HCT116 (cell line): ENCODE measurements around the gene POMGNT1. TPM values are rescaled to one million over a fixed set of nuclear protein-coding genes. Genes with fewer than 3 reads are reported as not detected.

Experiments used
- ATAC-seq: fragments of 200-7000 bp; cut with Tn5 transposase; 2 replicates; pipeline ENCODE4 v1.9.1; 2020; ENCODE audit warnings: mild to moderate bottlenecking, moderate library complexity
- BruUV-seq: library from RNA; stranded (reverse); fragments of 400-500 nt; replicated peaks from 2 replicates; lab custom pipeline; 2021; lab: Mats Ljungman, UMichigan
- CTCF ChIA-PET: fragments of 300-600 bp; sonication (Branson Sonifier 250); formaldehyde crosslinking; loops from one replicate; lab custom pipeline; 2021; ENCODE audit warnings: antibody characterized with exemption; lab: Charles Lee
- POLR2A ChIA-PET: fragments of 300-600, 350-600 bp; sonication (Branson Sonifier 250); formaldehyde crosslinking; loops from one replicate; lab custom pipeline; 2021; ENCODE audit warnings: antibody characterized with exemption; lab: Charles Lee
- RAD21 ChIA-PET, 2 experiments: fragments of 300-600 bp; sonication (Branson Sonifier 250); formaldehyde crosslinking; loops; one replicate each; lab custom pipeline; 2023; ENCODE audit warnings: low total read pairs in 2 of 2; ENCODE audit not compliant: uncharacterized antibody in 2 of 2, unreplicated experiment in 2 of 2, low non-redundant PET in 1 of 2; lab: Charles Lee
- DNase-seq: peaks from one replicate; pipeline ENCODE4 v3.0.0-alpha.2; 2010; ENCODE audit warnings: low read depth, low spot score
- H2AFZ ChIP-seq: fragments of 200-600 bp; shearing (Covaris generic), sonication (generic); 2 replicates; pipeline ENCODE4 v1.6.1; 2017; ENCODE audit warnings: low read depth, mixed run types, mixed read lengths, antibody characterized with exemption, low read length; ENCODE audit not compliant: poor library complexity, severe bottlenecking
- H3K27ac ChIP-seq: 2 replicates; pipeline ENCODE4 v1.5.1; 2012; ENCODE audit warnings: low read depth, low read length
- H3K27me3 ChIP-seq: fragments of 200-600 bp; sonication (generic); 2 replicates; pipeline ENCODE4 v1.6.1; 2016; ENCODE audit warnings: mixed run types, low read length, mixed read lengths; ENCODE audit not compliant: insufficient read depth
- H3K36me3 ChIP-seq, 2 experiments: fragments of 200-500 bp in 1 of 2; fragments of 200-600 bp in 1 of 2; sonication (Bioruptor generic) in 1 of 2; sonication (generic) in 1 of 2; 2 replicates each; pipeline versions ENCODE4 v1.5.1 to v1.6.1; 2014 to 2016; ENCODE audit warnings: low read length in 2 of 2, inconsistent platforms in 1 of 2, mixed read lengths in 1 of 2, mixed run types in 1 of 2; ENCODE audit not compliant: insufficient read depth in 2 of 2, control insufficient read depth in 1 of 2
- H3K4me1 ChIP-seq, 2 experiments: fragments of 200-600 bp in 1 of 2; sonication (generic) in 1 of 2; 2 replicates each; pipeline versions ENCODE4 v1.5.1 to v1.6.1; 2012 to 2017; ENCODE audit warnings: low read length in 2 of 2, inconsistent platforms in 1 of 2, mild to moderate bottlenecking in 1 of 2, mixed read lengths in 1 of 2, mixed run types in 1 of 2, moderate library complexity in 1 of 2; ENCODE audit not compliant: insufficient read depth in 2 of 2, control insufficient read depth in 1 of 2
- H3K4me2 ChIP-seq: fragments of 200-600 bp; sonication (generic); 2 replicates; pipeline ENCODE4 v1.6.1; 2017; ENCODE audit warnings: mixed run types, low read length, mixed read lengths
- H3K4me3 ChIP-seq, 2 experiments: fragments of 200-600 bp in 1 of 2; sonication (generic) in 1 of 2; replicated peaks in 1 of 2; 2 replicates each; pipeline ENCODE4 v1.5.1; 2011 to 2016; ENCODE audit warnings: low read length in 2 of 2, control low read depth in 1 of 2, low read depth in 1 of 2, mild to moderate bottlenecking in 1 of 2, mixed read lengths in 1 of 2, mixed run types in 1 of 2
- H3K79me2 ChIP-seq: fragments of 200-600 bp; sonication (generic); 2 replicates; pipeline ENCODE4 v1.6.1; 2017; ENCODE audit warnings: mild to moderate bottlenecking, mixed run types, low read length, moderate library complexity, mixed read lengths; ENCODE audit not compliant: insufficient read depth
- H3K9ac ChIP-seq: fragments of 200-600 bp; sonication (generic); 2 replicates; pipeline ENCODE4 v1.6.1; 2016; ENCODE audit warnings: low read length, mixed read lengths
- H3K9me2 ChIP-seq: fragments of 200-600 bp; sonication (generic), shearing (Covaris generic); 2 replicates; pipeline ENCODE4 v1.6.1; 2017; ENCODE audit warnings: mixed run types, mild to moderate bottlenecking, moderate library complexity; ENCODE audit not compliant: insufficient read depth
- H3K9me3 ChIP-seq, 2 experiments: fragments of 200-500 bp in 1 of 2; fragments of 200-600 bp in 1 of 2; sonication (Bioruptor generic) in 1 of 2; sonication (generic) in 1 of 2; 2 replicates each; pipeline ENCODE4 v1.6.1; 2014 to 2017; ENCODE audit warnings: low read length in 2 of 2, mixed read lengths in 2 of 2, inconsistent platforms in 1 of 2, low read depth in 1 of 2, mild to moderate bottlenecking in 1 of 2, mixed run types in 1 of 2, moderate library complexity in 1 of 2; ENCODE audit not compliant: control insufficient read depth in 1 of 2, insufficient read depth in 1 of 2
- H4K20me1 ChIP-seq: fragments of 200-600 bp; sonication (generic), shearing (Covaris generic); 2 replicates; pipeline ENCODE4 v1.6.1; 2017; ENCODE audit warnings: mixed run types, mild to moderate bottlenecking, moderate library complexity; ENCODE audit not compliant: insufficient read depth
- CBX3 ChIP-seq: IDR thresholded peaks from 2 replicates; pipeline ENCODE4 v1.6.1; 2012; ENCODE audit warnings: low read depth
- CEBPB ChIP-seq: IDR thresholded peaks from 2 replicates; pipeline ENCODE4 v1.6.1; 2012; ENCODE audit warnings: low read depth
- EGR1 ChIP-seq: IDR thresholded peaks from 2 replicates; pipeline ENCODE4 v1.6.1; 2012; ENCODE audit warnings: low read depth
- EZH2 ChIP-seq: fragments of 200-600 bp; sonication (generic); IDR thresholded peaks from 2 replicates; pipeline ENCODE4 v1.6.1; 2017; ENCODE audit warnings: antibody characterized with exemption, mixed run types
- FOSL1 ChIP-seq: IDR thresholded peaks from 2 replicates; pipeline ENCODE4 v1.6.1; 2012; ENCODE audit warnings: low read depth
- JUND ChIP-seq: IDR thresholded peaks from 2 replicates; pipeline ENCODE4 v1.6.1; 2012
- POLR2A ChIP-seq: IDR thresholded peaks from 2 replicates; pipeline ENCODE4 v1.7.0; 2011; ENCODE audit warnings: borderline replicate concordance; ENCODE audit not compliant: insufficient read depth, insufficient read length; ENCODE audit errors: extremely low read depth
- SP1 ChIP-seq: IDR thresholded peaks from 2 replicates; pipeline ENCODE4 v1.6.1; 2012; ENCODE audit warnings: low read depth
- YY1 ChIP-seq: IDR thresholded peaks from 2 replicates; pipeline ENCODE4 v1.6.1; 2011; ENCODE audit warnings: low read length, low read depth, moderate library complexity, mild to moderate bottlenecking; ENCODE audit not compliant: insufficient replicate concordance; ENCODE audit errors: extremely low read depth
- ZNF274 ChIP-seq: fragments of 200-500 bp; sonication (Bioruptor generic); IDR thresholded peaks from 2 replicates; pipeline ENCODE4 v1.6.1; 2014; ENCODE audit warnings: mild to moderate bottlenecking, low read depth, low read length, inconsistent platforms
- intact Hi-C: fragments of 100-400 bp; cut with micrococcal nuclease; formaldehyde crosslinking; loops from 2 replicates; pipeline ENCODE4 v1.10.0; 2022
- total RNA-seq: library from RNA; stranded (reverse); gene quantifications from one replicate; pipeline ENCODE4 v1.2.1, GENCODE V29; 2021; ENCODE audit not compliant: unreplicated experiment
- TF ChIP-seq, protein P1 (sequence below): IDR thresholded peaks from 2 replicates; pipeline ENCODE4 v1.6.1; 2012
- TF ChIP-seq, protein P2 (sequence below): IDR thresholded peaks from 2 replicates; pipeline ENCODE4 v1.6.1; 2011; ENCODE audit warnings: mild to moderate bottlenecking, low read length, moderate library complexity; ENCODE audit not compliant: insufficient replicate concordance; ENCODE audit errors: extremely low read depth

POMGNT1 gene
- total RNA-seq, 1 experiment from 2014 or later, result 97.7 TPM

DNA sequence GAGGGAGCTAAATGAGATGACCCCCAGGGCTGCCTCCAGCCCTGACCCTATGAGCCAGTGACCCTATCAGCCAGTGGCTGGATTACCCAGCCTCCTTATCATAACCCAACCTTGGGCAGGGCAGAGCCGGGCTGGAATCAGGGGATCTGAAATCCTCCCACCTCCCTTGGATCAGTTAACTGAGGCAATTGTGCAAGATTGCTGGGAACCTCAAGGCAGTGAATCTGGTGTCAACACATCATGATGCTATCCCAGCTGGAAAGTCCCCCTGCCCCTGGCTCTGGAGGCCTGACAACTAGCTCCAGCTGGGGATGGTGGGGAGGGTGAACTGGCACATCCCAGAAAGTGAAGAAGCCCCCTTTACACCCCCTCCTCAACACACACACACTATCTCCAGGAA lies 29.8 kb downstream of the POMGNT1 start:
- Histone ChIP-seq H3K4me3 (no peak overlapping the region), H3K79me2 (no peaks in the 10 kb centered on the region), H3K27me3 (no peaks in the 10 kb centered on the region), H3K27ac (no peak overlapping the region), H3K4me2 (no peak overlapping the region), H3K9me2 (no peaks in the 10 kb centered on the region), H3K36me3 (no peaks in the 10 kb centered on the region), H4K20me1 (no peaks in the 10 kb centered on the region), H3K4me1 (peaks cover 25 to 26% of the 10 kb centered on the region in 2 experiments), H3K9me3 (no peaks in the 10 kb centered on the region), H2AFZ (no peak overlapping the region), H3K9ac (no peak overlapping the region)
- TF ChIP-seq SP1 (no peak), JUND (no peak), CEBPB (no peak), YY1 (no peak), ZNF274 (no peak), POLR2A (no peak), EZH2 (no peak), FOSL1 (no peak), CBX3 (no peak), EGR1 (no peak)
- TF ChIP-seq, protein P1, sequence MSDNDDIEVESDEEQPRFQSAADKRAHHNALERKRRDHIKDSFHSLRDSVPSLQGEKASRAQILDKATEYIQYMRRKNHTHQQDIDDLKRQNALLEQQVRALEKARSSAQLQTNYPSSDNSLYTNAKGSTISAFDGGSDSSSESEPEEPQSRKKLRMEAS, result no peak
- TF ChIP-seq, protein P2, sequence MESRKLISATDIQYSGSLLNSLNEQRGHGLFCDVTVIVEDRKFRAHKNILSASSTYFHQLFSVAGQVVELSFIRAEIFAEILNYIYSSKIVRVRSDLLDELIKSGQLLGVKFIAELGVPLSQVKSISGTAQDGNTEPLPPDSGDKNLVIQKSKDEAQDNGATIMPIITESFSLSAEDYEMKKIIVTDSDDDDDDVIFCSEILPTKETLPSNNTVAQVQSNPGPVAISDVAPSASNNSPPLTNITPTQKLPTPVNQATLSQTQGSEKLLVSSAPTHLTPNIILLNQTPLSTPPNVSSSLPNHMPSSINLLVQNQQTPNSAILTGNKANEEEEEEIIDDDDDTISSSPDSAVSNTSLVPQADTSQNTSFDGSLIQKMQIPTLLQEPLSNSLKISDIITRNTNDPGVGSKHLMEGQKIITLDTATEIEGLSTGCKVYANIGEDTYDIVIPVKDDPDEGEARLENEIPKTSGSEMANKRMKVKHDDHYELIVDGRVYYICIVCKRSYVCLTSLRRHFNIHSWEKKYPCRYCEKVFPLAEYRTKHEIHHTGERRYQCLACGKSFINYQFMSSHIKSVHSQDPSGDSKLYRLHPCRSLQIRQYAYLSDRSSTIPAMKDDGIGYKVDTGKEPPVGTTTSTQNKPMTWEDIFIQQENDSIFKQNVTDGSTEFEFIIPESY, result no peak
- ChIA-PET RAD21 (no interaction called here), CTCF (interaction anchor here (0.7 to 1.4 kb wide), 2 partner anchors 55 to 546 kb away, joined by 3 read pairs; no protein-coding TSS in a partner anchor), POLR2A (no interaction called here)
- intact Hi-C loops, result no loop called here
- DNase-seq, result no peak
- ATAC-seq, result no peak
- no TSS peak for BruUV-seq
